Measurements from ENCODE around the gene CDK6. TPM values are rescaled to one million over a fixed set of nuclear protein-coding genes. Genes with fewer than 3 reads are reported as not detected.

The CDK6 gene
- total and polyA plus RNA-seq, 2 experiments from 2014 or later: 7.4 to 23.7 TPM

- H3K27ac Mint-ChIP-seq: no peak overlapping the region
- no peak overlapping the region for H3K27ac ChIP-seq (ENCODE audit: low read depth)
- H3K4me3 ChIP-seq: no peak overlapping the region
- no peaks in the 10 kb centered on the region for H3K9me3 Mint-ChIP-seq
- ATAC-seq (no peak), DNase-seq (ENCODE audit: low spot score) (no peak)
- no peaks in the 10 kb centered on the region for H4K20me1 ChIP-seq (replicated peaks; ENCODE audit: insufficient read depth)
- TF ChIP-seq CREB1 (CRISPR knock-in tag; IDR thresholded peaks at IDR 0.05; ENCODE audit: low read depth) (no peak), JUNB (IDR thresholded peaks at IDR 0.05; ENCODE audit: unreplicated experiment) (no peak), CTCF (conservative IDR thresholded peaks at IDR 0.05; ENCODE audit: low read depth in 2 of 2) (no peak), ZNF331 (CRISPR knock-in tag; IDR thresholded peaks at IDR 0.05; ENCODE audit: low read depth) (no peak), POLR2AphosphoS5 (IDR thresholded peaks at IDR 0.05; ENCODE audit: low read depth) (no peak), NANOG (IDR thresholded peaks at IDR 0.05; ENCODE audit: borderline replicate concordance) (no peak)
- H3K27me3 Mint-ChIP-seq (ENCODE audit: insufficient read depth, low read depth, poor library complexity): no peaks in the 10 kb centered on the region
- peaks cover 4% of the 10 kb centered on the region; the same call in 1 of the 2 replicates for H3K9me2 ChIP-seq (ENCODE audit: insufficient read depth)
- H3K4me1 ChIP-seq (ENCODE audit: insufficient read depth): peaks cover 8% of the 10 kb centered on the region; the same call in 1 of the 2 replicates
- no peaks in the 10 kb centered on the region for H3K36me3 Mint-ChIP-seq (ENCODE audit: low read depth)
- H3K4me3 Mint-ChIP-seq: no peak overlapping the region
- H3K4me2 ChIP-seq: no peak overlapping the region
- no peaks in the 10 kb centered on the region for H3K27me3 ChIP-seq (ENCODE audit: insufficient read depth)
- no peak overlapping the region for H2AFZ ChIP-seq
- H3K79me2 ChIP-seq (replicated peaks; ENCODE audit: insufficient read depth): no peaks in the 10 kb centered on the region
- H3K4me1 Mint-ChIP-seq: peaks cover 8% of the 10 kb centered on the region
- no peaks in the 10 kb centered on the region for H3F3A ChIP-seq (replicated peaks; ENCODE audit: low read depth)
- no peaks in the 10 kb centered on the region for H3K36me3 ChIP-seq (ENCODE audit: insufficient read depth)
Observed at GRCh38 chr7:92850516-92850915, 14.1 kb upstream of the CDK6 start.

- H4K20me1 ChIP-seq (replicated peaks; ENCODE audit: insufficient read depth): no peaks in the 10 kb centered on the region
- Mint-ChIP-seq H3K27ac (no peak overlapping the region), H3K4me3 (no peak overlapping the region), H3K36me3 (ENCODE audit: low read depth) (no peaks in the 10 kb centered on the region), H3K27me3 (ENCODE audit: insufficient read depth, low read depth, poor library complexity) (no peaks in the 10 kb centered on the region), H3K9me3 (no peaks in the 10 kb centered on the region), H3K4me1 (no peaks in the 10 kb centered on the region; the same call in 2 of the 3 replicates)
- no peak overlapping the region for H3K4me2 ChIP-seq
- peaks cover 11% of the 10 kb centered on the region for H3K9me2 ChIP-seq (ENCODE audit: insufficient read depth)
- H3K36me3 ChIP-seq (ENCODE audit: insufficient read depth): no peaks in the 10 kb centered on the region
- TF ChIP-seq ZNF462 (CRISPR knock-in tag; IDR thresholded peaks at IDR 0.05): no peak
- no peak for TF ChIP-seq CREB1 (CRISPR knock-in tag; IDR thresholded peaks at IDR 0.05; ENCODE audit: low read depth)
- no peaks in the 10 kb centered on the region for H3F3A ChIP-seq (replicated peaks; ENCODE audit: low read depth)
- H3K4me1 ChIP-seq (ENCODE audit: insufficient read depth): 0 out of 2 replicates have a peak, but pooled peaks cover 3% of the 10 kb centered on the region
- H2AFZ ChIP-seq: 0 out of 2 replicates have a peak overlapping the region, but pooled peaks have one; percentile 9
- H3K27ac ChIP-seq (ENCODE audit: low read depth): no peak overlapping the region
- no peaks in the 10 kb centered on the region for H3K27me3 ChIP-seq (ENCODE audit: insufficient read depth)
- DNase-seq (ENCODE audit: low spot score) (no peak), ATAC-seq (no peak)
- no peak overlapping the region for H3K4me3 ChIP-seq
- H3K79me2 ChIP-seq (replicated peaks; ENCODE audit: insufficient read depth): no peaks in the 10 kb centered on the region
Observed at GRCh38 chr7:92849322-92849721, 12.9 kb upstream of the CDK6 start.
